OCI-LY3 (cell line): Measurements from ENCODE around the gene CNOT3.

Experiments
- H2AFZ ChIP-seq: fragments of 200-600, 300-600 bp; shearing (Covaris generic); 2 replicates; pipeline ENCODE4 v1.6.0; 2014; ENCODE audit warnings: antibody characterized with exemption, low read depth, low read length
- H3K27ac ChIP-seq: fragments of 200-600, 300-600 bp; sonication (generic); 2 replicates; pipeline ENCODE4 v1.5.1; 2014; ENCODE audit warnings: mild to moderate bottlenecking, low read length, moderate library complexity, mixed read lengths
- H3K27me3 ChIP-seq: fragments of 200-600, 300-600 bp; sonication (generic); 2 replicates; pipeline ENCODE4 v1.6.1; 2014; ENCODE audit warnings: low read depth, low read length, mixed read lengths
- H3K36me3 ChIP-seq: fragments of 200-600, 300-600 bp; sonication (generic); replicated peaks from 2 replicates; pipeline ENCODE3; 2014; ENCODE audit warnings: low read depth, low read length, mixed read lengths
- H3K4me1 ChIP-seq: fragments of 300-600, 200-600 bp; sonication (generic); 2 replicates; pipeline ENCODE4 v1.6.1; 2014; ENCODE audit warnings: low read length, mixed read lengths
- H3K4me2 ChIP-seq: fragments of 200-600, 300-600 bp; sonication (generic); 2 replicates; pipeline ENCODE4 v1.6.1; 2014; ENCODE audit warnings: low read length, mixed read lengths
- H3K4me3 ChIP-seq: fragments of 300-600, 200-600 bp; sonication (generic); 2 replicates; pipeline ENCODE4 v1.5.1; 2014; ENCODE audit warnings: antibody characterized with exemption, mild to moderate bottlenecking, low read length, moderate library complexity
- H3K79me2 ChIP-seq: fragments of 300-600, 200-600 bp; shearing (Covaris generic); 2 replicates; pipeline ENCODE4 v1.6.1; 2014; ENCODE audit warnings: mild to moderate bottlenecking, low read length, mixed read lengths
- H3K9ac ChIP-seq: fragments of 300-600, 200-600 bp; shearing (Covaris generic); 2 replicates; pipeline ENCODE4 v1.6.0; 2014; ENCODE audit warnings: mild to moderate bottlenecking, low read length, moderate library complexity
- H3K9me3 ChIP-seq: fragments of 200-600, 300-600 bp; shearing (Covaris generic); 2 replicates; pipeline ENCODE4 v1.6.1; 2014; ENCODE audit warnings: low read length, mixed read lengths; ENCODE audit not compliant: insufficient read depth
- H4K20me1 ChIP-seq: fragments of 200-600, 300-600 bp; sonication (generic); 2 replicates; pipeline ENCODE4 v1.6.1; 2016; ENCODE audit warnings: low read length, mixed read lengths; ENCODE audit not compliant: insufficient read depth
- EZH2phosphoT487 ChIP-seq: fragments of 200-600 bp; shearing (Covaris generic); IDR thresholded peaks from 2 replicates; pipeline ENCODE4 v1.6.1; 2018; ENCODE audit warnings: antibody characterized with exemption, mixed run types, low read depth
- TF ChIP-seq, protein P1 (sequence below): fragments of 200-600, 300-600 bp; sonication (generic); IDR thresholded peaks from 2 replicates; pipeline ENCODE4 v1.5.1; 2014; ENCODE audit warnings: antibody characterized with exemption, low read length, low read depth

CNOT3 gene

DNA sequence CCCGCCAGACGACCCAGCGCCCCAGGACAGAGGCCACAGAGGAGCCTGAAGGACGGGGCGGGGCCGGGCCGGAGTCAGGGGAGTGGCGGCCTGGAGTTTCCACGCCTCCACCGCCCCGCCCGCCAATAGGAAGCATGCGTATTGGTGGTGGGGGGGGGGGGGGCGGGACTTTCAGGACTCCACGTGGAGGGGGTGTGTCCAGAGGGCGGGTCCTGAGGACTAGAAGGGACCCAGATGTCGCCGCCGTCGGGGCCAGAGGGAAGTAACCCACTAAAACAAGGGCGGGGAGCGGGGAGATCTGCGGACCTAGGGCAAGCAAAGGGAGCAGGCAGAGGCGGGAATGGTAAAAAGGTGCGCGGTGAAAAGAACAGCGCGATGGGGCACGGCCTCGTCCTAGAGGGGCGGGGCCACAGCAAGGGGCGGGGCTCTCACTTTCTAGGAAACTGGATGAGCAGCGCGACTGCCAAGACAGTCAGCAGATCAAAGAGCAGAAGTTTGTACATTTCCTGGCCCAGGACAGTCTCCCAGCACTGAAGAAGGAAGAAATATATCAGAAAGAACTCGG is 24.8 kb downstream of the CNOT3 start:
- no peaks in the 10 kb centered on the region for H3K9me3 ChIP-seq
- peaks cover 10% of the 10 kb centered on the region for H3K36me3 ChIP-seq
- H2AFZ ChIP-seq = no peak overlapping the region
- H3K4me2 ChIP-seq = no peak overlapping the region
- H3K9ac ChIP-seq = no peak overlapping the region
- H3K27ac ChIP-seq = no peak overlapping the region
- no peaks in the 10 kb centered on the region for H4K20me1 ChIP-seq
- peaks cover 18% of the 10 kb centered on the region for H3K79me2 ChIP-seq
- TF ChIP-seq, protein P1, sequence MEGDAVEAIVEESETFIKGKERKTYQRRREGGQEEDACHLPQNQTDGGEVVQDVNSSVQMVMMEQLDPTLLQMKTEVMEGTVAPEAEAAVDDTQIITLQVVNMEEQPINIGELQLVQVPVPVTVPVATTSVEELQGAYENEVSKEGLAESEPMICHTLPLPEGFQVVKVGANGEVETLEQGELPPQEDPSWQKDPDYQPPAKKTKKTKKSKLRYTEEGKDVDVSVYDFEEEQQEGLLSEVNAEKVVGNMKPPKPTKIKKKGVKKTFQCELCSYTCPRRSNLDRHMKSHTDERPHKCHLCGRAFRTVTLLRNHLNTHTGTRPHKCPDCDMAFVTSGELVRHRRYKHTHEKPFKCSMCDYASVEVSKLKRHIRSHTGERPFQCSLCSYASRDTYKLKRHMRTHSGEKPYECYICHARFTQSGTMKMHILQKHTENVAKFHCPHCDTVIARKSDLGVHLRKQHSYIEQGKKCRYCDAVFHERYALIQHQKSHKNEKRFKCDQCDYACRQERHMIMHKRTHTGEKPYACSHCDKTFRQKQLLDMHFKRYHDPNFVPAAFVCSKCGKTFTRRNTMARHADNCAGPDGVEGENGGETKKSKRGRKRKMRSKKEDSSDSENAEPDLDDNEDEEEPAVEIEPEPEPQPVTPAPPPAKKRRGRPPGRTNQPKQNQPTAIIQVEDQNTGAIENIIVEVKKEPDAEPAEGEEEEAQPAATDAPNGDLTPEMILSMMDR = no peak
- no peak for TF ChIP-seq EZH2phosphoT487
- H3K4me1 ChIP-seq = peaks cover 18% of the 10 kb centered on the region
- no peak overlapping the region for H3K4me3 ChIP-seq
- no peaks in the 10 kb centered on the region for H3K27me3 ChIP-seq

DNA sequence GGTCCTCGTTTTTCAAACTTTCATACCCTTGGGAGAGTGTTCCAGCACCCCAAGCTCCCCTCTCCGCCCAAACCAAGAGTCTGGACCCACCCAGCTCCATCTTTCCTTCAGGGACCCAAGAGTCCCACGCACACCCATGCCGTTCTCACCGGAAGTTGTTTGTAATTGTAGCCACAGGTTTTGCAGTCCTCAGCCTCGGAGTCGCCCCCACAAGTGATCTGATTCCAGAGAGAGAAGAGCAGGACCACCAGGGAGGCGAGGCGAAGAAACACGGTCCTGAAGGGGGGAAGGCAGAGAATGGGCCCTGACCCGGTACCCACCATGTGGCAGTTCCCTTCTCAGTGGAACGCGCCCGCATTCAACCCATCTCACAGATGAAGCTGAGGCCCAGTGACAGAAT is 25.3 kb downstream of the CNOT3 start:
- no peaks in the 10 kb centered on the region for H3K9me3 ChIP-seq
- H3K4me1 ChIP-seq = peaks cover 18% of the 10 kb centered on the region
- no peaks in the 10 kb centered on the region for H3K27me3 ChIP-seq
- H4K20me1 ChIP-seq = no peaks in the 10 kb centered on the region
- TF ChIP-seq, protein P1 = no peak
- TF ChIP-seq EZH2phosphoT487 = no peak
- no peak overlapping the region for H2AFZ ChIP-seq
- no peak overlapping the region for H3K4me2 ChIP-seq
- peaks cover 18% of the 10 kb centered on the region for H3K79me2 ChIP-seq
- H3K36me3 ChIP-seq = peaks cover 10% of the 10 kb centered on the region
- no peak overlapping the region for H3K9ac ChIP-seq
- H3K27ac ChIP-seq = no peak overlapping the region
- H3K4me3 ChIP-seq = no peak overlapping the region

DNA sequence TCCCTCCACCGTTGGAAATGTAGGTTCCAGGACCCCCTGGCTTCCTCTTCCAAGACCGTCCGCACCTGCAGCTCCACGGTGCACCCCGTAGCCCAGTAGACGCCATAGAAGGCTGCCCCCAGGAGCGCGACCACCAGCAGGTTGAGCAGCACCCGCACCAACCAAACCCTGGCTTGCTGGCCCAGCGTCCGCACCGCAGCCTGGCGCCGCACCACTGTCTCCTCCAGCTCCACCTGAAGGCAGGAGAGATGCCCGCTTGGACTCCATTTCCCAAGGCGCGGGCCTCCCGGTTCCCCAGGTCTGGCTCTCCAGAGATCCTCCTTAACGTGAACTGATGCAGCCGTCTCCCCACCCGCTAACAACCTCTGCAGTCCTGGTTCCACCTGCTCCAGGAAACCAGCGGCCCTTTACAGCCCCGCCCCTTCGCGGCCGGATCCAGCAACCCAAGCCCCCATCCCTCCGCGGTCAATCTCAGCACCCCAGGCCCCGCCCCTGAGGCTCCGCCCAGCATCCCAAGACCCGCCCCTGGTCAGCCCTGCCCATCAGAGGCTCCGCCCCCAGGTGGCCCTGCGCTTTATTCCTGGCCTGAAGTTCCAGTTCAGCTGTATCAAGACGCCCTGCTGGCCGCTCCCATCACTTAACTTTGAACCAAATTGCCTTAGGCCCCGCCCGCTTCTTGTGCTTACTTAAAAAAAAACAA is 27.0 kb downstream of the CNOT3 start:
- Histone ChIP-seq H3K4me2 (no peak overlapping the region), H3K9ac (no peak overlapping the region)

DNA sequence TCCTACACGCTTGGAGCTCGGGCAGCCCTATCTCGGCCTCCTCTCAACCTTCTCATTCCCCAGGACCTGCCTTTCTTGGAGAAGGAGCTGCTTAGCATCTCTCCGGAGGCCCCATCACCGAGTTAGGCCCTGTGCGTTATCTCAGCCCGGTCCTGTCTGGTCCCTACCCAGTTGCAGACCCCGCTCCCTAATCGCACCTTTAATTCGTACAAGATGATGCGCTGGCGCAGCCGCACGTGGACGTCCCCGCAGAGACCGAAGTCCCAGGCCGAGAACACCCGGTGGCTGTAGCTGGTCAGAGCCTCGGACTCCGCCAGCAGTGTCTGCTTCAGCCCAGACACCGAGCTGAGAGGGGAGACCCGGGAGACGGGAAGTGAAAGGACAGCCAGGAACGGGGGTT is 27.7 kb downstream of the CNOT3 start:
- H3K27ac ChIP-seq = no peak overlapping the region
- H3K27me3 ChIP-seq = no peaks in the 10 kb centered on the region
- no peaks in the 10 kb centered on the region for H4K20me1 ChIP-seq
- peaks cover 9% of the 10 kb centered on the region; the same call in 1 of the 2 replicates for H3K79me2 ChIP-seq
- no peak overlapping the region for H3K4me3 ChIP-seq
- peaks cover 6% of the 10 kb centered on the region for H3K36me3 ChIP-seq
- no peak overlapping the region for H3K4me2 ChIP-seq
- H3K9me3 ChIP-seq = no peaks in the 10 kb centered on the region
- TF ChIP-seq EZH2phosphoT487 = no peak
- TF ChIP-seq, protein P1 = no peak
- H3K4me1 ChIP-seq = peaks cover 10% of the 10 kb centered on the region
- H2AFZ ChIP-seq = no peak overlapping the region
- H3K9ac ChIP-seq = no peak overlapping the region

More for the DNA sequence above, 27.0 kb downstream of the CNOT3 start:
- Histone ChIP-seq H3K4me1 (peaks cover 10% of the 10 kb centered on the region), H3K36me3 (peaks cover 6% of the 10 kb centered on the region), H3K27ac (no peak overlapping the region), H2AFZ (no peak overlapping the region), H3K9me3 (no peaks in the 10 kb centered on the region), H4K20me1 (no peaks in the 10 kb centered on the region), H3K27me3 (no peaks in the 10 kb centered on the region), H3K4me3 (no peak overlapping the region), H3K79me2 (peaks cover 9% of the 10 kb centered on the region; the same call in 1 of the 2 replicates)
- TF ChIP-seq EZH2phosphoT487 = no peak
- TF ChIP-seq, protein P1 = no peak
